GM23338 (cell line): ENCODE data around the gene PLD1. TPM values are rescaled to one million over a fixed set of nuclear protein-coding genes. Genes with fewer than 3 reads are reported as not detected.

Experiments used
- ATAC-seq: fragments of 200-7000 bp; cut with Tn5 transposase; 3 replicates; pipeline ENCODE4 v1.9.1; 2020
- DNase-seq: peaks from one replicate; pipeline ENCODE4 v3.0.0-alpha.2; 2015; ENCODE audit warnings: low spot score
- H2AFZ ChIP-seq: fragments of 200-600 bp; sonication (generic); 2 replicates; pipeline ENCODE4 v1.8.0; 2016; ENCODE audit warnings: antibody characterized with exemption, mild to moderate bottlenecking, moderate library complexity
- H3F3A ChIP-seq: fragments of 200-600 bp; sonication (generic); replicated peaks from 2 replicates; pipeline ENCODE4 v1.8.0; 2017; ENCODE audit warnings: antibody characterized with exemption, mixed run types, low read depth
- H3K27ac ChIP-seq: fragments of 200-600 bp; sonication (generic); 2 replicates; pipeline ENCODE4 v1.6.1; 2016; ENCODE audit warnings: low read depth
- H3K27me3 ChIP-seq: fragments of 200-600 bp; sonication (generic); 2 replicates; pipeline ENCODE4 v1.8.0; 2016; ENCODE audit warnings: mild to moderate bottlenecking, mixed run types, moderate library complexity; ENCODE audit not compliant: insufficient read depth
- H3K36me3 ChIP-seq: fragments of 200-600 bp; sonication (generic); 2 replicates; pipeline ENCODE4 v1.8.0; 2016; ENCODE audit warnings: mild to moderate bottlenecking; ENCODE audit not compliant: insufficient read depth
- H3K4me1 ChIP-seq: fragments of 200-600 bp; sonication (generic); 2 replicates; pipeline ENCODE4 v1.8.0; 2016; ENCODE audit warnings: mild to moderate bottlenecking, moderate library complexity; ENCODE audit not compliant: insufficient read depth
- H3K4me2 ChIP-seq: fragments of 200-600 bp; sonication (generic); 2 replicates; pipeline ENCODE4 v1.7.1; 2017; ENCODE audit warnings: mixed run types
- H3K4me3 ChIP-seq: fragments of 200-600 bp; sonication (generic); 2 replicates; pipeline ENCODE4 v1.6.1; 2016; ENCODE audit warnings: mixed run types
- H3K79me2 ChIP-seq: fragments of 200-600 bp; sonication (generic); replicated peaks from 2 replicates; pipeline ENCODE4 v1.8.0; 2017; ENCODE audit warnings: mild to moderate bottlenecking; ENCODE audit not compliant: insufficient read depth
- H3K9me2 ChIP-seq: fragments of 200-600 bp; sonication (generic); 2 replicates; pipeline ENCODE4 v1.8.0; 2017; ENCODE audit not compliant: insufficient read depth
- H4K20me1 ChIP-seq: fragments of 200-600 bp; sonication (generic); replicated peaks from 2 replicates; pipeline ENCODE4 v1.8.0; 2017; ENCODE audit warnings: mild to moderate bottlenecking; ENCODE audit not compliant: insufficient read depth
- H3K27ac Mint-ChIP-seq: 2 replicates; pipeline ENCODE4 v1.8.0; 2020; ENCODE audit warnings: inconsistent platforms, mild to moderate bottlenecking, moderate library complexity, mixed read lengths
- H3K27me3 Mint-ChIP-seq: 3 replicates; pipeline ENCODE4 v1.8.0; 2022; ENCODE audit warnings: low read depth, mild to moderate bottlenecking, moderate library complexity, mixed read lengths, inconsistent platforms; ENCODE audit not compliant: insufficient read depth, poor library complexity
- H3K36me3 Mint-ChIP-seq: 3 replicates; pipeline ENCODE4 v1.8.0; 2021; ENCODE audit warnings: low read depth, mild to moderate bottlenecking, inconsistent platforms, moderate library complexity, mixed read lengths
- H3K4me1 Mint-ChIP-seq: 3 replicates; pipeline ENCODE4 v1.8.0; 2020; ENCODE audit warnings: mild to moderate bottlenecking, inconsistent platforms, mixed read lengths
- H3K4me3 Mint-ChIP-seq: 3 replicates; pipeline ENCODE4 v1.8.0; 2021; ENCODE audit warnings: moderate library complexity, mild to moderate bottlenecking, inconsistent platforms, mixed read lengths
- H3K9me3 Mint-ChIP-seq: 3 replicates; pipeline ENCODE4 v1.8.0; 2020; ENCODE audit warnings: moderate library complexity, mild to moderate bottlenecking, inconsistent platforms, mixed read lengths
- CREB1 ChIP-seq: fragments of 250-450 bp; sonication (Bioruptor Pico); IDR thresholded peaks from 2 replicates; pipeline ENCODE4 v1.5.0; 2020; ENCODE audit warnings: low read depth, mild to moderate bottlenecking, moderate library complexity
- EZH2 ChIP-seq: fragments of 200-600 bp; sonication (generic); IDR thresholded peaks from one replicate; pipeline ENCODE4 v1.8.0; 2017; ENCODE audit warnings: antibody characterized with exemption, mild to moderate bottlenecking, low read depth; ENCODE audit not compliant: unreplicated experiment
- EZH2phosphoT487 ChIP-seq: fragments of 200-600 bp; sonication (generic); IDR thresholded peaks from one replicate; pipeline ENCODE4 v1.8.1; 2018; ENCODE audit warnings: antibody characterized with exemption; ENCODE audit not compliant: unreplicated experiment
- NANOG ChIP-seq: IDR thresholded peaks from 2 replicates; pipeline ENCODE4 v1.6.1; 2016; ENCODE audit warnings: antibody characterized with exemption, borderline replicate concordance
- POLR2AphosphoS5 ChIP-seq: IDR thresholded peaks from 2 replicates; pipeline ENCODE4 v1.6.1; 2016; ENCODE audit warnings: antibody characterized with exemption, low read depth
- ZNF331 ChIP-seq: fragments of 250-450 bp; sonication (Bioruptor Pico); IDR thresholded peaks from 2 replicates; pipeline ENCODE4 v1.5.0; 2020; ENCODE audit warnings: low read depth, mild to moderate bottlenecking, moderate library complexity
- polyA plus RNA-seq: library from polyadenylated mRNA; unstranded; fragments of >200 nt; fragmentation: Nextera tagmentation; extraction: Ambion mirVana; gene quantifications from 2 replicates; pipeline ENCODE4 v1.2.1, GENCODE V29; 2016
- total RNA-seq: library from RNA; depleted of rRNA; stranded (reverse); fragments of >200 nt; shearing (Covaris generic); gene quantifications from 2 replicates; pipeline ENCODE4 v1.2.3, GENCODE V29; 2014
- TF ChIP-seq, protein P1 (sequence below): IDR thresholded peaks from 2 replicates; pipeline ENCODE4 v1.6.1; 2016; ENCODE audit warnings: antibody characterized with exemption
- TF ChIP-seq, protein P2 (sequence below), 2 experiments: fragments of 200-600 bp in 1 of 2; sonication (generic) in 1 of 2; conservative IDR thresholded peaks; 2 replicates each; pipeline versions ENCODE4 v1.5.1 to v1.6.1; 2016 to 2017; ENCODE audit warnings: antibody characterized with exemption in 2 of 2, low read depth in 2 of 2, mild to moderate bottlenecking in 2 of 2, moderate library complexity in 1 of 2
- TF ChIP-seq, protein P3 (sequence below): IDR thresholded peaks from one replicate; pipeline ENCODE4 v1.6.1; 2018; ENCODE audit warnings: antibody characterized with exemption; ENCODE audit not compliant: unreplicated experiment
- TF ChIP-seq, protein P4 (sequence below): fragments of 250-450 bp; sonication (Bioruptor Pico); IDR thresholded peaks from 2 replicates; pipeline ENCODE4 v1.5.0; 2020; ENCODE audit warnings: mild to moderate bottlenecking, moderate library complexity

The PLD1 gene
- total and polyA plus RNA-seq, 2 experiments from 2014 or later: 1.4 to 2.2 TPM

DNA sequence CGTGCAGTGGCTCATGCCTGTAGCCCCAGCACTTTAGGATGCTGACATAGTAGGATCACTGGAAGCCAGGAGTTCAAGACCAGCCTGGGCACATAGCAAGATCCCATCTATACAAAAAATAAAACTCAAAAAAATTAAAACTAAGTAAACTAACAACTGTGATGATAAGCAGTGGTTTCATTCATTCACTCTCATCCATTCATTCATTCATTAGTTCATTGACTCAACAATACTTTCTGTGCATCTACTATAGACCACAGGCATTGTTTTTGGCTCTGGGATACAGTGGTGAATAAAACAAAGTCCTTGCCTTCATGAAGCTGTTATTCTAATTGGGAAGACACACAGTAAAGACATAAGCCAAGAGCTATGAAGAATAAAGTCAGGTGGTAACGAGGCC, 25.3 kb upstream of the PLD1 start:
- Mint-ChIP-seq H3K4me3 (no peak overlapping the region), H3K27ac (no peak overlapping the region), H3K27me3 (no peaks in the 10 kb centered on the region), H3K9me3 (no peaks in the 10 kb centered on the region), H3K4me1 (peaks cover 14% of the 10 kb centered on the region), H3K36me3 (no peaks in the 10 kb centered on the region)
- TF ChIP-seq ZNF331 (no peak), POLR2AphosphoS5 (no peak), EZH2 (no peak), CREB1 (no peak), NANOG (no peak), EZH2phosphoT487 (no peak)
- TF ChIP-seq, protein P1, sequence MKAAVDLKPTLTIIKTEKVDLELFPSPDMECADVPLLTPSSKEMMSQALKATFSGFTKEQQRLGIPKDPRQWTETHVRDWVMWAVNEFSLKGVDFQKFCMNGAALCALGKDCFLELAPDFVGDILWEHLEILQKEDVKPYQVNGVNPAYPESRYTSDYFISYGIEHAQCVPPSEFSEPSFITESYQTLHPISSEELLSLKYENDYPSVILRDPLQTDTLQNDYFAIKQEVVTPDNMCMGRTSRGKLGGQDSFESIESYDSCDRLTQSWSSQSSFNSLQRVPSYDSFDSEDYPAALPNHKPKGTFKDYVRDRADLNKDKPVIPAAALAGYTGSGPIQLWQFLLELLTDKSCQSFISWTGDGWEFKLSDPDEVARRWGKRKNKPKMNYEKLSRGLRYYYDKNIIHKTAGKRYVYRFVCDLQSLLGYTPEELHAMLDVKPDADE: no peak
- TF ChIP-seq, protein P2, sequence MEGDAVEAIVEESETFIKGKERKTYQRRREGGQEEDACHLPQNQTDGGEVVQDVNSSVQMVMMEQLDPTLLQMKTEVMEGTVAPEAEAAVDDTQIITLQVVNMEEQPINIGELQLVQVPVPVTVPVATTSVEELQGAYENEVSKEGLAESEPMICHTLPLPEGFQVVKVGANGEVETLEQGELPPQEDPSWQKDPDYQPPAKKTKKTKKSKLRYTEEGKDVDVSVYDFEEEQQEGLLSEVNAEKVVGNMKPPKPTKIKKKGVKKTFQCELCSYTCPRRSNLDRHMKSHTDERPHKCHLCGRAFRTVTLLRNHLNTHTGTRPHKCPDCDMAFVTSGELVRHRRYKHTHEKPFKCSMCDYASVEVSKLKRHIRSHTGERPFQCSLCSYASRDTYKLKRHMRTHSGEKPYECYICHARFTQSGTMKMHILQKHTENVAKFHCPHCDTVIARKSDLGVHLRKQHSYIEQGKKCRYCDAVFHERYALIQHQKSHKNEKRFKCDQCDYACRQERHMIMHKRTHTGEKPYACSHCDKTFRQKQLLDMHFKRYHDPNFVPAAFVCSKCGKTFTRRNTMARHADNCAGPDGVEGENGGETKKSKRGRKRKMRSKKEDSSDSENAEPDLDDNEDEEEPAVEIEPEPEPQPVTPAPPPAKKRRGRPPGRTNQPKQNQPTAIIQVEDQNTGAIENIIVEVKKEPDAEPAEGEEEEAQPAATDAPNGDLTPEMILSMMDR (conservative IDR thresholded peaks at IDR 0.05; ENCODE audit: low read depth in 2 of 2): no peak
- TF ChIP-seq, protein P3, sequence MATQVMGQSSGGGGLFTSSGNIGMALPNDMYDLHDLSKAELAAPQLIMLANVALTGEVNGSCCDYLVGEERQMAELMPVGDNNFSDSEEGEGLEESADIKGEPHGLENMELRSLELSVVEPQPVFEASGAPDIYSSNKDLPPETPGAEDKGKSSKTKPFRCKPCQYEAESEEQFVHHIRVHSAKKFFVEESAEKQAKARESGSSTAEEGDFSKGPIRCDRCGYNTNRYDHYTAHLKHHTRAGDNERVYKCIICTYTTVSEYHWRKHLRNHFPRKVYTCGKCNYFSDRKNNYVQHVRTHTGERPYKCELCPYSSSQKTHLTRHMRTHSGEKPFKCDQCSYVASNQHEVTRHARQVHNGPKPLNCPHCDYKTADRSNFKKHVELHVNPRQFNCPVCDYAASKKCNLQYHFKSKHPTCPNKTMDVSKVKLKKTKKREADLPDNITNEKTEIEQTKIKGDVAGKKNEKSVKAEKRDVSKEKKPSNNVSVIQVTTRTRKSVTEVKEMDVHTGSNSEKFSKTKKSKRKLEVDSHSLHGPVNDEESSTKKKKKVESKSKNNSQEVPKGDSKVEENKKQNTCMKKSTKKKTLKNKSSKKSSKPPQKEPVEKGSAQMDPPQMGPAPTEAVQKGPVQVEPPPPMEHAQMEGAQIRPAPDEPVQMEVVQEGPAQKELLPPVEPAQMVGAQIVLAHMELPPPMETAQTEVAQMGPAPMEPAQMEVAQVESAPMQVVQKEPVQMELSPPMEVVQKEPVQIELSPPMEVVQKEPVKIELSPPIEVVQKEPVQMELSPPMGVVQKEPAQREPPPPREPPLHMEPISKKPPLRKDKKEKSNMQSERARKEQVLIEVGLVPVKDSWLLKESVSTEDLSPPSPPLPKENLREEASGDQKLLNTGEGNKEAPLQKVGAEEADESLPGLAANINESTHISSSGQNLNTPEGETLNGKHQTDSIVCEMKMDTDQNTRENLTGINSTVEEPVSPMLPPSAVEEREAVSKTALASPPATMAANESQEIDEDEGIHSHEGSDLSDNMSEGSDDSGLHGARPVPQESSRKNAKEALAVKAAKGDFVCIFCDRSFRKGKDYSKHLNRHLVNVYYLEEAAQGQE: no peak
- TF ChIP-seq, protein P4, sequence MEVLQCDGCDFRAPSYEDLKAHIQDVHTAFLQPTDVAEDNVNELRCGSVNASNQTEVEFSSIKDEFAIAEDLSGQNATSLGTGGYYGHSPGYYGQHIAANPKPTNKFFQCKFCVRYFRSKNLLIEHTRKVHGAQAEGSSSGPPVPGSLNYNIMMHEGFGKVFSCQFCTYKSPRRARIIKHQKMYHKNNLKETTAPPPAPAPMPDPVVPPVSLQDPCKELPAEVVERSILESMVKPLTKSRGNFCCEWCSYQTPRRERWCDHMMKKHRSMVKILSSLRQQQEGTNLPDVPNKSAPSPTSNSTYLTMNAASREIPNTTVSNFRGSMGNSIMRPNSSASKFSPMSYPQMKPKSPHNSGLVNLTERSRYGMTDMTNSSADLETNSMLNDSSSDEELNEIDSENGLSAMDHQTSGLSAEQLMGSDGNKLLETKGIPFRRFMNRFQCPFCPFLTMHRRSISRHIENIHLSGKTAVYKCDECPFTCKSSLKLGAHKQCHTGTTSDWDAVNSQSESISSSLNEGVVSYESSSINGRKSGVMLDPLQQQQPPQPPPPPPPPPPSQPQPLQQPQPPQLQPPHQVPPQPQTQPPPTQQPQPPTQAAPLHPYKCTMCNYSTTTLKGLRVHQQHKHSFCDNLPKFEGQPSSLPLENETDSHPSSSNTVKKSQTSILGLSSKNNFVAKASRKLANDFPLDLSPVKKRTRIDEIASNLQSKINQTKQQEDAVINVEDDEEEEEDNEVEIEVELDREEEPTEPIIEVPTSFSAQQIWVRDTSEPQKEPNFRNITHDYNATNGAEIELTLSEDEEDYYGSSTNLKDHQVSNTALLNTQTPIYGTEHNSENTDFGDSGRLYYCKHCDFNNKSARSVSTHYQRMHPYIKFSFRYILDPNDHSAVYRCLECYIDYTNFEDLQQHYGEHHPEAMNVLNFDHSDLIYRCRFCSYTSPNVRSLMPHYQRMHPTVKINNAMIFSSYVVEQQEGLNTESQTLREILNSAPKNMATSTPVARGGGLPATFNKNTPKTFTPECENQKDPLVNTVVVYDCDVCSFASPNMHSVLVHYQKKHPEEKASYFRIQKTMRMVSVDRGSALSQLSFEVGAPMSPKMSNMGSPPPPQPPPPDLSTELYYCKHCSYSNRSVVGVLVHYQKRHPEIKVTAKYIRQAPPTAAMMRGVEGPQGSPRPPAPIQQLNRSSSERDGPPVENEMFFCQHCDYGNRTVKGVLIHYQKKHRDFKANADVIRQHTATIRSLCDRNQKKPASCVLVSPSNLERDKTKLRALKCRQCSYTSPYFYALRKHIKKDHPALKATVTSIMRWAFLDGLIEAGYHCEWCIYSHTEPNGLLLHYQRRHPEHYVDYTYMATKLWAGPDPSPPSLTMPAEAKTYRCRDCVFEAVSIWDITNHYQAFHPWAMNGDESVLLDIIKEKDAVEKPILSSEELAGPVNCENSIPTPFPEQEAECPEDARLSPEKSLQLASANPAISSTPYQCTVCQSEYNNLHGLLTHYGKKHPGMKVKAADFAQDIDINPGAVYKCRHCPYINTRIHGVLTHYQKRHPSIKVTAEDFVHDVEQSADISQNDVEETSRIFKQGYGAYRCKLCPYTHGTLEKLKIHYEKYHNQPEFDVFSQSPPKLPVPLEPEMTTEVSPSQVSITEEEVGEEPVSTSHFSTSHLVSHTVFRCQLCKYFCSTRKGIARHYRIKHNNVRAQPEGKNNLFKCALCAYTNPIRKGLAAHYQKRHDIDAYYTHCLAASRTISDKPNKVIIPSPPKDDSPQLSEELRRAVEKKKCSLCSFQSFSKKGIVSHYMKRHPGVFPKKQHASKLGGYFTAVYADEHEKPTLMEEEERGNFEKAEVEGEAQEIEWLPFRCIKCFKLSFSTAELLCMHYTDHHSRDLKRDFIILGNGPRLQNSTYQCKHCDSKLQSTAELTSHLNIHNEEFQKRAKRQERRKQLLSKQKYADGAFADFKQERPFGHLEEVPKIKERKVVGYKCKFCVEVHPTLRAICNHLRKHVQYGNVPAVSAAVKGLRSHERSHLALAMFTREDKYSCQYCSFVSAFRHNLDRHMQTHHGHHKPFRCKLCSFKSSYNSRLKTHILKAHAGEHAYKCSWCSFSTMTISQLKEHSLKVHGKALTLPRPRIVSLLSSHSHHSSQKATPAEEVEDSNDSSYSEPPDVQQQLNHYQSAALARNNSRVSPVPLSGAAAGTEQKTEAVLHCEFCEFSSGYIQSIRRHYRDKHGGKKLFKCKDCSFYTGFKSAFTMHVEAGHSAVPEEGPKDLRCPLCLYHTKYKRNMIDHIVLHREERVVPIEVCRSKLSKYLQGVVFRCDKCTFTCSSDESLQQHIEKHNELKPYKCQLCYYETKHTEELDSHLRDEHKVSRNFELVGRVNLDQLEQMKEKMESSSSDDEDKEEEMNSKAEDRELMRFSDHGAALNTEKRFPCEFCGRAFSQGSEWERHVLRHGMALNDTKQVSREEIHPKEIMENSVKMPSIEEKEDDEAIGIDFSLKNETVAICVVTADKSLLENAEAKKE: no peak
- DNase-seq (no peak), ATAC-seq (no peak)
- Histone ChIP-seq H3F3A (no peaks in the 10 kb centered on the region), H4K20me1 (no peaks in the 10 kb centered on the region), H3K4me1 (no peaks in the 10 kb centered on the region), H3K9me2 (no peaks in the 10 kb centered on the region), H3K27me3 (no peaks in the 10 kb centered on the region), H3K4me2 (no peak overlapping the region), H3K4me3 (no peak overlapping the region), H3K79me2 (no peaks in the 10 kb centered on the region), H3K36me3 (no peaks in the 10 kb centered on the region), H2AFZ (no peak overlapping the region), H3K27ac (no peak overlapping the region)
